GM12878 (cell line): Measurements from ENCODE around the gene SNX30.

ENCODE experiments used
- CBFB ChIP-seq: IDR thresholded peaks from 2 replicates; pipeline ENCODE4 v1.6.1; 2016; ENCODE audit warnings: antibody characterized with exemption, low read depth
- MEF2A ChIP-seq: IDR thresholded peaks from 2 replicates; pipeline ENCODE4 v1.6.1; 2011; ENCODE audit warnings: low read depth, mild to moderate bottlenecking, low read length, moderate library complexity; ENCODE audit not compliant: insufficient read depth
- NFIC ChIP-seq: IDR thresholded peaks from 2 replicates; pipeline ENCODE4 v1.6.1; 2012; ENCODE audit warnings: low read depth, mild to moderate bottlenecking, inconsistent platforms, low read length, moderate library complexity
- POLR2A ChIP-seq: IDR thresholded peaks from 2 replicates; pipeline ENCODE4 v1.6.1; 2011; ENCODE audit warnings: low read depth, mild to moderate bottlenecking, low read length
- TF ChIP-seq, protein P1 (sequence below): IDR thresholded peaks from 2 replicates; pipeline ENCODE4 v1.6.1; 2011; ENCODE audit warnings: low read depth, low read length, improper control_type of control experiment, borderline replicate concordance
- TF ChIP-seq, protein P2 (sequence below): fragments of 450-650 bp; IDR thresholded peaks from 2 replicates; pipeline ENCODE4 v1.6.1; 2017; ENCODE audit warnings: antibody characterized with exemption, mild to moderate bottlenecking, moderate library complexity
- TF ChIP-seq, protein P3 (sequence below): IDR thresholded peaks from 2 replicates; pipeline ENCODE4 v1.6.1; 2012; ENCODE audit warnings: low read depth, low read length, improper control_type of control experiment

GRCh38 chr9:112750764-112751055 lies 150 bp downstream of the SNX30 start:
- TF ChIP-seq, protein P1, sequence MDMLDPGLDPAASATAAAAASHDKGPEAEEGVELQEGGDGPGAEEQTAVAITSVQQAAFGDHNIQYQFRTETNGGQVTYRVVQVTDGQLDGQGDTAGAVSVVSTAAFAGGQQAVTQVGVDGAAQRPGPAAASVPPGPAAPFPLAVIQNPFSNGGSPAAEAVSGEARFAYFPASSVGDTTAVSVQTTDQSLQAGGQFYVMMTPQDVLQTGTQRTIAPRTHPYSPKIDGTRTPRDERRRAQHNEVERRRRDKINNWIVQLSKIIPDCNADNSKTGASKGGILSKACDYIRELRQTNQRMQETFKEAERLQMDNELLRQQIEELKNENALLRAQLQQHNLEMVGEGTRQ, result no peak
- peak; percentile 54; the same call in 1 of the 2 replicates for TF ChIP-seq POLR2A
- TF ChIP-seq MEF2A, result no peak
- TF ChIP-seq, protein P2, sequence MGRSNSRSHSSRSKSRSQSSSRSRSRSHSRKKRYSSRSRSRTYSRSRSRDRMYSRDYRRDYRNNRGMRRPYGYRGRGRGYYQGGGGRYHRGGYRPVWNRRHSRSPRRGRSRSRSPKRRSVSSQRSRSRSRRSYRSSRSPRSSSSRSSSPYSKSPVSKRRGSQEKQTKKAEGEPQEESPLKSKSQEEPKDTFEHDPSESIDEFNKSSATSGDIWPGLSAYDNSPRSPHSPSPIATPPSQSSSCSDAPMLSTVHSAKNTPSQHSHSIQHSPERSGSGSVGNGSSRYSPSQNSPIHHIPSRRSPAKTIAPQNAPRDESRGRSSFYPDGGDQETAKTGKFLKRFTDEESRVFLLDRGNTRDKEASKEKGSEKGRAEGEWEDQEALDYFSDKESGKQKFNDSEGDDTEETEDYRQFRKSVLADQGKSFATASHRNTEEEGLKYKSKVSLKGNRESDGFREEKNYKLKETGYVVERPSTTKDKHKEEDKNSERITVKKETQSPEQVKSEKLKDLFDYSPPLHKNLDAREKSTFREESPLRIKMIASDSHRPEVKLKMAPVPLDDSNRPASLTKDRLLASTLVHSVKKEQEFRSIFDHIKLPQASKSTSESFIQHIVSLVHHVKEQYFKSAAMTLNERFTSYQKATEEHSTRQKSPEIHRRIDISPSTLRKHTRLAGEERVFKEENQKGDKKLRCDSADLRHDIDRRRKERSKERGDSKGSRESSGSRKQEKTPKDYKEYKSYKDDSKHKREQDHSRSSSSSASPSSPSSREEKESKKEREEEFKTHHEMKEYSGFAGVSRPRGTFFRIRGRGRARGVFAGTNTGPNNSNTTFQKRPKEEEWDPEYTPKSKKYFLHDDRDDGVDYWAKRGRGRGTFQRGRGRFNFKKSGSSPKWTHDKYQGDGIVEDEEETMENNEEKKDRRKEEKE, result no peak
- TF ChIP-seq, protein P3, sequence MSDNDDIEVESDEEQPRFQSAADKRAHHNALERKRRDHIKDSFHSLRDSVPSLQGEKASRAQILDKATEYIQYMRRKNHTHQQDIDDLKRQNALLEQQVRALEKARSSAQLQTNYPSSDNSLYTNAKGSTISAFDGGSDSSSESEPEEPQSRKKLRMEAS, result no peak
- TF ChIP-seq CBFB, result no peak
- no peak for TF ChIP-seq NFIC
